IPS-20b (cell line): ENCODE results near the gene CAPS.

ENCODE experiments used
- H3K27ac ChIP-seq: one replicate; pipeline ENCODE4 v1.5.1; 2013; ENCODE audit warnings: low read length
- H3K27me3 ChIP-seq: 2 replicates; pipeline ENCODE4 v1.6.1; 2013; ENCODE audit warnings: mild to moderate bottlenecking, low read length, inconsistent platforms; ENCODE audit not compliant: insufficient read depth
- H3K36me3 ChIP-seq: 2 replicates; pipeline ENCODE4 v1.6.1; 2013; ENCODE audit warnings: low read depth, mild to moderate bottlenecking, inconsistent platforms, low read length, moderate library complexity; ENCODE audit not compliant: insufficient read depth
- H3K4me1 ChIP-seq: 2 replicates; pipeline ENCODE4 v1.6.1; 2013; ENCODE audit warnings: mild to moderate bottlenecking, control low read depth, inconsistent platforms, low read length, moderate library complexity; ENCODE audit not compliant: insufficient read depth
- H3K4me3 ChIP-seq: 2 replicates; pipeline ENCODE4 v1.5.1; 2013; ENCODE audit warnings: mild to moderate bottlenecking, low read length, inconsistent platforms
- H3K9ac ChIP-seq: 2 replicates; pipeline ENCODE4 v1.6.1; 2013; ENCODE audit warnings: low read depth, mild to moderate bottlenecking, inconsistent platforms, low read length, moderate library complexity
- H3K9me3 ChIP-seq: 2 replicates; pipeline ENCODE4 v1.6.1; 2013; ENCODE audit warnings: mild to moderate bottlenecking, low read depth, low read length, inconsistent platforms; ENCODE audit not compliant: insufficient read depth

CAPS gene

DNA sequence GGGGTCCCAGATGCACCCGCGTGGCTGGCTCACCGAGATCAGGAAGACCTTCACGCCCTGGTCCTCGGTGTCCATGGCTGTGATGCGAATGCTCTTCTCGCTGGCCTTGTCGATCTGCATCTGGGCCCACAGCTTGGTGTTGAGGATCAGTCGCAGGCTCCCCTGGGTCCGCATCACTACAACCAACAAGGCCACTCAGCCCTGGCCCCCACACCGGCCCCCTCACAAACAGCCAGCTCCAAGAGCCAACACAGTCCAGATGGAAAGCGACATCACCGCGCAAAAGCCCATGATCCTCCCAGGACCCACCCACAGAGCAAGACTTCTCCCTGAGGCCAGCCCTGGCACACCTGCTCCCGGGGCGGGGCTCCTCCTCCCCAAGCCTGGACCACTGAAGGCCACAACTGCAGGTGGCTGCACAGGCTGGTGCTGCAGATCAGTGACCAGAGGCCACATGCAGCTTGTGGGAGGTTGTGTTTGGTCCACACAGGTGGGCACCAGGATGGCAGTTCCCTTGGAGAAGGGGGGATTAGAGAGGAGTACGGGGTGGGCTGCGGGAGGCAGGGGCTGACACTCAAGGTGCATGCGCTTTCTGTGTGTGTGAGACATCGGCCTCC, 4.5 kb downstream of the CAPS start:
- Histone ChIP-seq H3K27ac (no peak overlapping the region), H3K4me1 (no peaks in the 10 kb centered on the region), H3K27me3 (no peaks in the 10 kb centered on the region), H3K4me3 (no peak overlapping the region), H3K9me3 (no peaks in the 10 kb centered on the region), H3K9ac (no peak overlapping the region), H3K36me3 (peaks cover 78% of the 10 kb centered on the region)

DNA sequence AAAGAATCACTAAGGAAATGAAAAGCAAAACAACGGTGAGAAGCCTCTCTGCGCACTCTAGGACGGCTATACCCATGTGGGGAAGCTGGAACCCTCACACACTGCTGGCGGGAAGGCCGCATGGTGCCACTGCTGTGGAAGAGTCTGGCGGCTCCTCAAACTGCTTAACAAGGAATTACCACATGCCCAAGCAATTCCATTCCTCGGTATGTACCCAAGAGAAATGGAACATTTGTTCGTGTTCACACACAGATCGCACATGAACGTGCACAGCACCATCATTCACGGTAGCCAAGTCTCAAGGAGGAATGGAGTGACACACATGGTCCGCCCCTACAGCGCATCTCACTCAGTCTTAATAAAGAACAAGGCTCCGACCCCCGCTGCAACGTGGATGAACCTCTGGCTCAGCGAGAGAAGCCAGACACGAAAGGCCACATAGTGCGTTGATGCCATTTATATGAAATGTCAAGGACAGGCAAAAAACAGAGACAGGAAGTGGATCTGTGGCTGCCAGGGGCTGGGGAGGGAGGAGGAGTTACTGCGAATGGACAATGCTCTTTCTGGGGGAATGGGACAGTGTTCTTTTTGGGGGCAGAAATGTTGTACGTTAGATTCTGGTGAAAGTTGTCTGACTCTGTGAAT, 7.6 kb downstream of the CAPS start:
- no peak overlapping the region for H3K4me3 ChIP-seq
- H3K36me3 ChIP-seq = peaks cover 96% of the 10 kb centered on the region
- H3K9me3 ChIP-seq = no peaks in the 10 kb centered on the region
- H3K27me3 ChIP-seq = no peaks in the 10 kb centered on the region
- no peaks in the 10 kb centered on the region for H3K4me1 ChIP-seq
- H3K9ac ChIP-seq = no peak overlapping the region
- H3K27ac ChIP-seq = no peak overlapping the region

DNA sequence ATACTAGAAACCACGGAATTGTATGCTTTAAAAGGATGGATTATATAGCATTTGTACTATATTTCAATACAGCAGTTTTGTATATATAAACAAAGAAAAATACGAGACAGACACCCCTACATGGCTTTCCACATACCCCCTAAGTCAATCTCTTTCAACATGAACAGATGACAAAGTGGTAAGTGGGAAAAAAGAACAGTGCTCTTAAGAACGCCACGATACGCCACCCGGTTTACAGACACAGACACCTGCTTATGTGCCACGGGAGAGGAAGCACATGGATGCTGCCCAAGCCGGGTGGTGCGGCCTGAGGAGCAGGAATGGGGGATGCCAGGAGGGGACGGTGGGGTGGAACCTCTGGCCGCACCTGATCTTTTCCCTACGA, 8.1 kb downstream of the CAPS start:
- Histone ChIP-seq H3K9ac (no peak overlapping the region), H3K4me1 (no peaks in the 10 kb centered on the region), H3K36me3 (peaks cover 97% of the 10 kb centered on the region), H3K27ac (no peak overlapping the region), H3K4me3 (no peak overlapping the region), H3K27me3 (no peaks in the 10 kb centered on the region), H3K9me3 (no peaks in the 10 kb centered on the region)

DNA sequence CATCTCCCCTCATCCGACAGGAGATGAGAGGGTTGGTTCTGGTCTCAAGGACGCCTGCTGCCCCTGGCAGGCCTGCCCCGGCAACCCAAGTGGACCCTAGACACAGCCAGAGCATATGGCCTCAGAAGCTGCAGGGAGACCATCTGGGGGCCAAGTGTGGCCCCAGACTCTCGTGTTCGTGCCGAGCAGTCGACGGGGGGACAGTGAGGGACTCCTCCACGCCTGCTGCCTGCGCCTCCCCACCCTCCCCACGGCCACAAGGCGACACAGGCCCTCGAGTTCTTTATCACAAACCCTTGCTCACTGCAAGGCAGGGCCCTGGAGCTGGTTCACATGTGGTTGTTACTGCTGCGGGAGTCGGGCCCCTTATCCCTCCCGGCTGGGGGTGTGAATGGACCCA, 9.3 kb downstream of the CAPS start:
- Histone ChIP-seq H3K9ac (no peak overlapping the region), H3K4me1 (no peaks in the 10 kb centered on the region), H3K9me3 (no peaks in the 10 kb centered on the region), H3K36me3 (peaks cover 99% of the 10 kb centered on the region), H3K27me3 (no peaks in the 10 kb centered on the region), H3K27ac (no peak overlapping the region), H3K4me3 (no peak overlapping the region)

DNA sequence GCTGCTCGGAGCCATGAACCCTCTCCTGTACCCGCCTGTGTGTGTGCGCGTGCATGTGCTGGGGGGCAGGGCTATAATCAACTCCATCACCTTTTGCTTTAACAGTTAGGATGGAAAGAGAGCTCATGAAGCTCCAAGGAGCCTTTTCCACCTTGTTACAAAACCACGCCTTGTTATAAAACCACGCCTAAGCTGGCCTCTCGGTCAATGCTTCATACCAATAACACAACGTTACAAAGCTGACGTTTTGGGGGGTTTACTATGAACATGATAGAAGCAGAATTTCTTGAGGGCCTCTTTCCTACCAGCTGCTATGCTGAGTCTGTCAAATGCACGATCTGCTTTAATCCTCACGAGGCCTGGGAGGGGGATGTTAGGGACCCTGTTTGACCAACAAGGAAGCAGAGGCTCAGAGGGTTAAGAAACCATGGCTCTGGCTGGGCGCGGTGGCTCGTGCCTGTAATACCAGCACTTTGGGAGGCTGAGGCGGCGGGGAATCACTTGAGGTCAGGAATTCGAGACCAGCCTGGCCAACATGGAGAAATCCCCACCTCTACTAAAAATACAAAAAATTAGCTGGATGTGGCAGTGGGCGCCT, 11.9 kb downstream of the CAPS start:
- Histone ChIP-seq H3K36me3 (peaks cover 100% of the 10 kb centered on the region), H3K9me3 (no peaks in the 10 kb centered on the region), H3K4me3 (no peak overlapping the region), H3K9ac (no peak overlapping the region), H3K27ac (no peak overlapping the region), H3K27me3 (no peaks in the 10 kb centered on the region), H3K4me1 (no peaks in the 10 kb centered on the region)

DNA sequence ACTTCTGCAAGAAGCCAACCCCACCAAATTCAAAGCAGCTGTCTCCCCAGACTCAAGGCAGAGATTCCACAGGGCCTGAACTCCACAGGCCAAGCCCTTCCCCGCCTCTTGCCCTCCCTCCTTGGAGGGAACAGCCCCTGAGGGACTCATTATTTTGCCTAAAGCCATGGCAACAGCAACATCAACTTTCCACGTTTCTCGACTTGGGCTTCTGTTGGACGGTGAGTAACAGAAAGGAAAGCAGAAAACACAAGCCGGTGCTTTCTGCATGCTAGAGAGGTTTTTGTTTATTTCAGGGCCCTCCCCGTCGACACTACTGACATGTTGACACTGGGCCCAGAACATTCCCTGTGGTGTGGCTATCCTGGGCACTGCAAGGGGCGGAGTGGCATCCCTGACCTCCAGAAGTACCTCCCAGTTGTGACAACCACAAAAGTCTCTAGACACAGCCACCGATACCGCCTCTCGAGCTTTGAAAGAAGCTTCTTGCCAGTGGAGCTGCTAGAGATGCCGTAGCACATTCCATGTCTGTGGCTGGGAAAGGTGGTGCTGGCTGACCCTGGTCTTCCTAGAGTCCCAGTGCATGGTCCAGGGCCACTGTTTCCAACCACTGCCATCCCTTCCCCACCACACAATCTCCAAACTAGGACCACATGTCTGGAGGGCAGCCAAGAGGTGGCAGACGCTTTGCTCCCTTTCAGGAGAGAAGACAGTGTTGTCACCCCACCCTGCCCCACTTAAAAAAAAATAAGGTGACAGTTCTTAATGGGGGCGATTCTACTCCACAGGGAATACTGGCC, 12.8 kb downstream of the CAPS start:
- Histone ChIP-seq H3K9me3 (no peaks in the 10 kb centered on the region), H3K9ac (no peak overlapping the region), H3K36me3 (peaks cover 99% of the 10 kb centered on the region), H3K27ac (no peak overlapping the region), H3K27me3 (no peaks in the 10 kb centered on the region), H3K4me1 (no peaks in the 10 kb centered on the region), H3K4me3 (no peak overlapping the region)

DNA sequence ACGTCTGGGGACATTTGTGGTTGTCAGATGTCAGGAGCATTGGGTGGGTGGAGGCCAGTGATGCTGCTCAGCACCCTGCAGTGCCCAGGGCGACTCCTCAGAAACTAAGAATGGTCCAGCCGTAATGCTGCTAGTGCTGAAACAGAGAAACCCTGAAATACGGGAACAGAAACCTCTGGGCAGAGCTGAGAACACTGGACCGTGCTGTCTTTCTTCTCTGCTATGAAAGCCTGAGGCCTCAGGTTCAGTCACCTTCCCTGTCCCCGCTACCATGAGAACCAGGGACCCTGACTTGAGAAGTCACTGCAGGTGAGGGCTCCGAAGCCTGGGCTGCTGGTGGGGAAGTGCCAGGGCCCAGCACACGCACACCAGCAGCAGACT, 13.4 kb downstream of the CAPS start:
- Histone ChIP-seq H3K9ac (no peak overlapping the region), H3K9me3 (no peaks in the 10 kb centered on the region), H3K4me1 (no peaks in the 10 kb centered on the region), H3K36me3 (peaks cover 96% of the 10 kb centered on the region), H3K27me3 (no peaks in the 10 kb centered on the region), H3K4me3 (no peak overlapping the region), H3K27ac (no peak overlapping the region)

DNA sequence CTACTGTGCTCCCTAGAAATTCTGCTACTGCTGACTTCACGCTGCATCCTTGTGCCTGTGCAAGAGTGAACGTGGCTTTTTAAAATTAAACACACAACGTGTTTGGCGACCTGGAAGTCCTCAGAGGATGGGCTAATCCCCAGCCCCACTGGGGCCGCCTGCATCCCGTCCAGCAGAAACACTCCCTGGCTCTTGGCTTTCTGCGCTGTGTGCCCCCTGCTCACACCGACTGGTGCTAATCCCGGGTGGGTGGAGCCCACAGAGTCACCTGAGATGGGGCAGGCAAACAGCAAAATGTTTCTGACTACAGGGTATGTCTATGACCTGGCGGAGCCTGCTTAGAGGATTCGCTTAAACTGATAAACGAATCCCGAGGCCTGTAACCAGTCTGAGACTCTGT, 15.1 kb downstream of the CAPS start:
- H3K36me3 ChIP-seq = peaks cover 87% of the 10 kb centered on the region
- no peaks in the 10 kb centered on the region for H3K9me3 ChIP-seq
- H3K4me3 ChIP-seq = no peak overlapping the region
- no peaks in the 10 kb centered on the region for H3K4me1 ChIP-seq
- H3K27me3 ChIP-seq = no peaks in the 10 kb centered on the region
- no peak overlapping the region for H3K9ac ChIP-seq
- no peak overlapping the region for H3K27ac ChIP-seq

DNA sequence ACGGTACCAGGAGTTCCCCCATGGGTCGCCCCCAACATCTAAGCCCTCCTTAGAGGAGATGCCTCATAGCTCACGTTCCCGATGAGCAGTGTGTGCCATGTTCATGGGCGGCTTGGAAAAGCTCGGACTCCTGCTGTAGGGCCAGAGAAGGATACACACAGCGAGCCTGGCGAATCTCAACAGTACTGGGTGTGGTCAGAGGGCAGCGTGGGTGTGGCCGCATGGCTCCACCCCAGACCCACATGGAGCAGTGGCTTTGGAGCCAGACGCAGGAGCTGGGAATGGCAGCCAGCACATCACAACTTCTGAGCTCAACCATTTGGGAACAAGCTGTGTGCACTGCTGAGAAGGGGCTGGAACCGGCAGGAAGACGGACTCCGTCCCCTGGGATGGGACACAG, 15.6 kb downstream of the CAPS start:
- Histone ChIP-seq H3K27ac (no peak overlapping the region), H3K9ac (no peak overlapping the region), H3K27me3 (no peaks in the 10 kb centered on the region), H3K4me3 (no peak overlapping the region), H3K4me1 (no peaks in the 10 kb centered on the region), H3K36me3 (peaks cover 83% of the 10 kb centered on the region), H3K9me3 (no peaks in the 10 kb centered on the region)

DNA sequence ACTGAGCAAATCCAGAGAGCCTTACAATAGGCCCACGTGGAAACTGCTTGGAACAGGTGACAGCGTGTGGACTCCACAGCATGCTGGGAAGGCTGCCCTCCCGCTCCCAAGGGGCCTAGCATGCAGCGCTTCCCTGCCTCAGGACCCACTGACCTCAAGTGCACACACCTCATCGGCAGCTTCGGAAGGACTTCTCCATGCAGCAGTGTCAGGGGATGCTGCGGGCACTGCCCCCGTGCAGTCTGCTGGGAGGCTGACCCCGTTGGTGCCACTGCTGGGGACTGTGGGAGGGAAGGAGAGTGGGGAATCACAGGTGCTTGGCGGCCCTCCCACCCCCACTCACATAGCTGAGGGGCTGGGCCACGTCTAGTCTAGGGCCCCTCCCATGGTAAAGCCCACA, 17.2 kb downstream of the CAPS start:
- Histone ChIP-seq H3K27me3 (no peaks in the 10 kb centered on the region), H3K4me3 (no peak overlapping the region), H3K9me3 (no peaks in the 10 kb centered on the region), H3K27ac (no peak overlapping the region), H3K4me1 (no peaks in the 10 kb centered on the region), H3K9ac (no peak overlapping the region), H3K36me3 (peaks cover 72% of the 10 kb centered on the region)

DNA sequence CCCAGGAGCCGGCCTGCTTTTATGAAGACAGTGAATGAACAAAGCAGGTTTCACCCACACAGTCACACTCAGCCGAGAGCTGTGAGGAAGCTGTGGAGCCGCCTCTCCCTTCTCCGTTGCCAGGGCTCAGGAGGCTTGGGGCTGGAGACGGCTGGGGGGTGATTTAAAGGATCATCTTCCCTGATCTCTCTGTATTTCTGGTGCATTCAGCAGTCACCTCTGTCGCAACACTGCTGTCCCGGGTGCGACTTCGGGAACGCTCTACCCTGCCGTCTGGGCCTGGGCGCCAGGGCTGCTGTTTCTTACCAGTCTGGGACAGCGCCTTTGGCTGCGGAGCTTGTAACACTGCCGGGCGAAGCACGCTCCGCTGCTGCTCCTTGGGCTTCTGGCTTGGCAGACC, 18.1 kb downstream of the CAPS start:
- Histone ChIP-seq H3K27me3 (no peaks in the 10 kb centered on the region), H3K4me3 (no peak overlapping the region), H3K9me3 (no peaks in the 10 kb centered on the region), H3K36me3 (peaks cover 69% of the 10 kb centered on the region), H3K27ac (no peak overlapping the region), H3K9ac (no peak overlapping the region), H3K4me1 (no peaks in the 10 kb centered on the region)
